Esophagus muscularis mucosa (tissue), 4 donors: ENCODE measurements around the gene IL6R. TPM values are rescaled to one million over a fixed set of nuclear protein-coding genes. Genes with fewer than 3 reads are reported as not detected.
A peak's percentile ranks its signal among the peaks of the same experiment; 100 is the strongest.
"Not testable (repeated sequence)": the region's sequence is repeated elsewhere in the genome, so short reads cannot be mapped to it uniquely, and the experiment has no call there.

Experiments
- DNase-seq: peaks from one replicate; pipeline ENCODE4 v3.0.0-alpha.2; 2017; ENCODE audit errors: extremely low spot score
- H3K27ac ChIP-seq, 4 donors: fragments of 200-600 bp; sonication (generic); replicated peaks in 1 of 4; 1 replicate in 3 of 4; 2 replicates in 1 of 4; pipeline ENCODE4 v1.5.1; 2016 to 2019; ENCODE audit warnings: mild to moderate bottlenecking in 1 of 4
- H3K27me3 ChIP-seq, 4 donors: fragments of 200-600 bp; sonication (generic); one replicate each; pipeline versions ENCODE4 v1.5.1 to v1.6.0; 2016 to 2019
- H3K36me3 ChIP-seq, 4 donors: fragments of 200-600 bp; sonication (generic); one replicate each; pipeline ENCODE4 v1.5.1; 2016 to 2019
- H3K4me1 ChIP-seq, 4 donors: fragments of 200-600 bp; sonication (generic); one replicate each; pipeline ENCODE4 v1.5.1; 2016 to 2019
- H3K4me3 ChIP-seq, 4 donors: fragments of 200-600 bp; sonication (generic); 1 replicate in 2 of 4; 2 replicates in 2 of 4; pipeline ENCODE4 v1.5.1; 2016 to 2019; ENCODE audit warnings: mild to moderate bottlenecking in 4 of 4, moderate library complexity in 1 of 4
- H3K9me3 ChIP-seq, 4 donors: fragments of 200-600 bp; sonication (generic); 1 replicate in 3 of 4; 2 replicates in 1 of 4; pipeline ENCODE4 v1.5.1; 2016 to 2019
- CTCF ChIP-seq, 3 experiments: fragments of 200-600 bp in 2 of 3; fragments of 450-650 bp in 1 of 3; sonication (generic) in 2 of 3; IDR thresholded peaks; one replicate each; pipeline ENCODE4 v1.5.1; 2017 to 2019; ENCODE audit warnings: antibody characterized with exemption in 3 of 3, mild to moderate bottlenecking in 2 of 3, moderate library complexity in 1 of 3
- EP300 ChIP-seq: sonication (generic); formaldehyde crosslinking; IDR thresholded peaks from one replicate; pipeline ENCODE4 v1.6.1; 2017; ENCODE audit warnings: antibody characterized with exemption
- POLR2A ChIP-seq: fragments of 450-650 bp; IDR thresholded peaks from one replicate; pipeline ENCODE4 v1.6.1; 2017; ENCODE audit warnings: antibody characterized with exemption, moderate library complexity, mild to moderate bottlenecking, low read depth
- POLR2AphosphoS5 ChIP-seq, 2 donors: sonication (generic); formaldehyde crosslinking; IDR thresholded peaks; one replicate each; pipeline ENCODE4 v1.6.1; 2017; ENCODE audit warnings: antibody characterized with exemption in 2 of 2
- WGBS: methylation state at CpG from one replicate; pipeline ENCODE4 v1.1.5; 2018; 5-methylcytosine and 5-hydroxymethylcytosine counted together
- intact Hi-C: fragments of 100-400 bp; cut with DNase I; formaldehyde crosslinking; loops from one replicate; pipeline ENCODE4 v1.15.1; 2023
- total RNA-seq, 4 donors: library from RNA; depleted of rRNA; stranded (reverse); fragments of >200 nt; gene quantifications; one replicate each; pipeline versions ENCODE4 v1.1.0 to v1.2.1, GENCODE V29; 2016

The IL6R gene
- total RNA-seq, 4 donors from 2014 or later, result 44.4 to 61.1 (median 54.9) TPM

GRCh38 chr1:154479764-154480421 is 74.8 kb downstream of the IL6R start:
- WGBS, result 29% methylated on average over 9 of the region's 9 CpGs

GRCh38 chr1:154481053-154481452 is 75.9 kb downstream of the IL6R start:
- no peak overlapping the region for H3K27ac ChIP-seq
- peaks cover 11 to 32% (median 30%) of the 10 kb centered on the region in 4 donors for H3K4me1 ChIP-seq
- 56% methylated on average over 1 of the region's 1 CpG for WGBS
- no peaks in the 10 kb centered on the region for H3K9me3 ChIP-seq
- TF ChIP-seq POLR2AphosphoS5 (IDR thresholded peaks at IDR 0.05) (no peak), EP300 (no peak), POLR2A (no peak)
- H3K4me3 ChIP-seq, result no peak overlapping the region
- intact Hi-C loops, result loop anchor here (2.0 kb wide), 2 partner anchors 66 to 398 kb away; no protein-coding TSS in a partner anchor
- DNase-seq, result no peak
- H3K27me3 ChIP-seq, result no peaks in the 10 kb centered on the region
- H3K36me3 ChIP-seq, result peaks cover 0 to 12% (median 0%) of the 10 kb centered on the region in 4 donors

More at GRCh38 chr1:154479764-154480421, 74.8 kb downstream of the IL6R start:
- TF ChIP-seq EP300 (no peak), POLR2A (no peak), CTCF (IDR thresholded peaks at IDR 0.05) (peak; percentile 95 to 99 (median 99)), POLR2AphosphoS5 (IDR thresholded peaks at IDR 0.05) (peak; percentile 39 to 65)
- H3K27ac ChIP-seq, result peak overlapping the region; percentile 3 to 44 (median 30)
- DNase-seq, result no peak
- no peaks in the 10 kb centered on the region for H3K27me3 ChIP-seq
- peaks cover 2 to 29% (median 23%) of the 10 kb centered on the region in 4 donors for H3K4me1 ChIP-seq
- H3K36me3 ChIP-seq, result peaks cover 0 to 6% (median 0%) of the 10 kb centered on the region in 4 donors
- intact Hi-C loops, result loop anchor here (2.0 kb wide), 2 partner anchors 67 to 399 kb away; no protein-coding TSS in a partner anchor
- no peak overlapping the region for H3K4me3 ChIP-seq
- no peaks in the 10 kb centered on the region for H3K9me3 ChIP-seq

- peaks cover 30 to 39% (median 32%) of the 10 kb centered on the region in 4 donors for H3K4me1 ChIP-seq
Observed at GRCh38 chr1:154483941-154484803, 79.0 kb downstream of the IL6R start.

GRCh38 chr1:154485106-154485505 is 80.0 kb downstream of the IL6R start:
- Histone ChIP-seq H3K4me3 (no peak overlapping the region), H3K9me3 (no peaks in the 10 kb centered on the region), H3K27ac (peak overlapping the region in 2 of 4 donors; percentile 58 to 68), H3K36me3 (peaks cover 0 to 39% (median 5%) of the 10 kb centered on the region in 4 donors), H3K4me1 (peaks cover 22 to 30% (median 28%) of the 10 kb centered on the region in 4 donors), H3K27me3 (no peaks in the 10 kb centered on the region)
- no peak for DNase-seq
- TF ChIP-seq POLR2A, result no peak
- TF ChIP-seq POLR2AphosphoS5 (IDR thresholded peaks at IDR 0.05), result peak; percentile 42 to 60
- no peak for TF ChIP-seq EP300
- 78% methylated on average over 5 of the region's 5 CpGs for WGBS
- intact Hi-C loops, result no loop called here

More at GRCh38 chr1:154483941-154484803, 79.0 kb downstream of the IL6R start:
- no peaks in the 10 kb centered on the region for H3K27me3 ChIP-seq
- no peaks in the 10 kb centered on the region for H3K9me3 ChIP-seq
- intact Hi-C loops, result no loop called here
- 80% methylated on average over 14 of the region's 14 CpGs for WGBS
- H3K4me3 ChIP-seq, result no peak overlapping the region
- peak overlapping the region in 3 of 4 donors; percentile 44 to 68 (median 46) for H3K27ac ChIP-seq
- peaks cover 0 to 39% (median 5%) of the 10 kb centered on the region in 4 donors for H3K36me3 ChIP-seq
- DNase-seq, result no peak
- TF ChIP-seq POLR2A, result no peak
- no peak for TF ChIP-seq CTCF (IDR thresholded peaks at IDR 0.05)
- TF ChIP-seq POLR2AphosphoS5 (IDR thresholded peaks at IDR 0.05), result peak in 1 of 2 donors; percentile 21
- TF ChIP-seq EP300, result no peak

- Histone ChIP-seq H3K9me3 (no peaks in the 10 kb centered on the region), H3K36me3 (peaks cover 0 to 39% (median 5%) of the 10 kb centered on the region in 4 donors), H3K4me3 (no peak overlapping the region), H3K27ac (peak overlapping the region; percentile 11 to 62 (median 41)), H3K27me3 (no peaks in the 10 kb centered on the region), H3K4me1 (peaks cover 20 to 31% (median 28%) of the 10 kb centered on the region in 4 donors)
- intact Hi-C loops, result no loop called here
- TF ChIP-seq POLR2AphosphoS5 (IDR thresholded peaks at IDR 0.05) (no peak), POLR2A (no peak), EP300 (no peak), CTCF (IDR thresholded peaks at IDR 0.05) (no peak)
- 51% methylated on average over 7 of the region's 7 CpGs for WGBS
- DNase-seq, result no peak
Observed at GRCh38 chr1:154485910-154486496, 80.9 kb downstream of the IL6R start.

- H3K36me3 ChIP-seq, result peaks cover 0 to 39% (median 5%) of the 10 kb centered on the region in 4 donors
- H3K4me1 ChIP-seq, result peaks cover 20 to 38% (median 31%) of the 10 kb centered on the region in 4 donors
- H3K4me3 ChIP-seq, H3K27me3 ChIP-seq, H3K9me3 ChIP-seq, DNase-seq, intact Hi-C loops: not testable (repeated sequence)
- peak overlapping the region in 3 of 4 donors; percentile 11 to 62 (median 58) for H3K27ac ChIP-seq
- WGBS, result 72% methylated on average over 5 of the region's 5 CpGs
Observed at GRCh38 chr1:154486756-154487155, 81.6 kb downstream of the IL6R start.
